SJSA1 (cell line): ENCODE measurements around the gene POR. TPM values are rescaled to one million over a fixed set of nuclear protein-coding genes. Genes with fewer than 3 reads are reported as not detected.

Source experiments
- DNase-seq, 2 experiments: peaks; one replicate each; pipeline ENCODE4 v3.0.0-alpha.2; 2015 to 2020; ENCODE audit warnings: low spot score in 2 of 2, low read depth in 1 of 2
- H3K27ac ChIP-seq: fragments of 250-450 bp; sonication (Bioruptor Pico); 2 replicates; pipeline ENCODE4 v1.5.1; 2020; ENCODE audit warnings: mild to moderate bottlenecking, moderate library complexity
- H3K27me3 ChIP-seq: fragments of 250-450 bp; sonication (Bioruptor Pico); replicated peaks from 2 replicates; pipeline ENCODE4 v1.5.1; 2020; ENCODE audit warnings: mild to moderate bottlenecking, moderate library complexity
- H3K36me3 ChIP-seq: fragments of 250-450 bp; sonication (Bioruptor Pico); 2 replicates; pipeline ENCODE4 v1.5.1; 2020; ENCODE audit warnings: mild to moderate bottlenecking
- H3K4me1 ChIP-seq: fragments of 250-450 bp; sonication (Bioruptor Pico); replicated peaks from 2 replicates; pipeline ENCODE4 v1.6.1; 2021; ENCODE audit warnings: mild to moderate bottlenecking
- H3K4me3 ChIP-seq: fragments of 250-450 bp; sonication (Bioruptor Pico); 2 replicates; pipeline ENCODE4 v1.5.1; 2020; ENCODE audit warnings: mild to moderate bottlenecking
- H3K9me3 ChIP-seq: fragments of 250-450 bp; sonication (Bioruptor Pico); replicated peaks from 2 replicates; pipeline ENCODE4 v1.5.1; 2020; ENCODE audit warnings: mild to moderate bottlenecking
- total RNA-seq: library from RNA; depleted of rRNA; stranded (reverse); fragments of >200 nt; shearing (Covaris generic); gene quantifications from 2 replicates; pipeline ENCODE4 v1.2.3, GENCODE V29; 2014

POR gene
- total RNA-seq, 1 experiment from 2014 or later, result 115 TPM

DNA sequence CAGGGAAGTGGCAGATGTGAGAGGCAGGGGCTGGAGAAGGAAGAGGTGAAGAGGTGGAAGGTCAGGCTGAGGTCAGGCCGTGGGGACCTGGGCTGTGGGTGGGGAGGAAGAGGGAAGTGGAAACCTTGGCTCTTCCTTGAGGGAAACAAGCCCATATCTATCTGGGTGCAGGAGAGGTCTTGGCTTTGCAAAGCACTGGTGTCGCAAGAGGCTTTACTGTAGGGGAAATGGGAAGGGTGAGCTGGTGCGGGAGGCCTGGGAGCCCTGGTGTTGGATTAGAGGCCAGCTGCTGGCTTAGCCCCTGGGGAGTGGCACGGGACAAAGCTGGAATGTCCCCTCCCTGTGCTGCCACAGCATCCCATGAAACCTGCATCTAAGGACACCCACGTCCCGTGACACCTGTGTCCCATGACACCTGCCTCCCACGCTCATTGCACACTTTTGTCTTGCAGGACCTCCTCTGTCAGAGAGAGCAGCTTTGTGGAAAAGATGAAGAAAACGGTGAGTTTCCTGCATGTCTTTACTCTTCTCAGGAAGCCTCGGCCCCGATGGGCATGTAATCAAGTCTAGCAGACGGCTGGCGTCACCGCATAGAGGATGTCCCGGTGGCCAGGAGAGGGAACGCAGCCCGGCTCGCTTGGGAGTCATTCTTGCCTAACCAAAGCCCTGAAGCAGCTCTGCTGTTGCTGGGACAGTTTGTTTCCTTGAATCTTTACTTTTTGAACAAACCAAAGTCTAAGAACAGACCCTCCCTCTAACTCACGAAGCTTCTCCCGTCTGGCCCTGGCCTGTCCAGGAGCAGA, 57.2 kb downstream of the POR start:
- no peak for DNase-seq
- no peaks in the 10 kb centered on the region for H3K9me3 ChIP-seq
- peaks cover 25% of the 10 kb centered on the region for H3K4me1 ChIP-seq
- no peak overlapping the region for H3K4me3 ChIP-seq
- no peaks in the 10 kb centered on the region for H3K27me3 ChIP-seq
- no peak overlapping the region for H3K27ac ChIP-seq
- H3K36me3 ChIP-seq, result peaks cover 56% of the 10 kb centered on the region

DNA sequence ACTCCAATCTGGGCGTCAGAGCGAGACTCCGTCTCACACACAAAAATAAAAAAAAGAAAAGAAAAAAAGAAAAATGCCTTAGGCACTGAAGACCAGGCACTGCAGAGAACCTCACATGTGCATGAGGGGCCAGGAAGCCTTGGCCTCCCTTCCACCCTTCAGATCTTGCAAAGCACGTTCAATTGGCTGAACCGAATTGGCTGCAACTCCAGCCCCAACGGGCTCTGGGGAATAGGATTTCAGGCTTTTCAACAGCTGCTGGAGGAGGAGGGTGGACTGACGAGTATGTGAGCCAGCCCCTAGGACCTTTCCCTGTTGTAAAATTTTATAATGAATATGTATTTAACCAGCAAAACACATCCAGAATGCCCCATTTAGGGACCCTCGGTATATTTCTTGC, 62.8 kb downstream of the POR start:
- no peak for DNase-seq
- peaks cover 9% of the 10 kb centered on the region for H3K4me1 ChIP-seq
- H3K27me3 ChIP-seq, result no peaks in the 10 kb centered on the region
- no peak overlapping the region for H3K4me3 ChIP-seq
- H3K9me3 ChIP-seq, result no peaks in the 10 kb centered on the region
- H3K27ac ChIP-seq, result no peak overlapping the region
- H3K36me3 ChIP-seq, result peaks cover 78% of the 10 kb centered on the region

DNA sequence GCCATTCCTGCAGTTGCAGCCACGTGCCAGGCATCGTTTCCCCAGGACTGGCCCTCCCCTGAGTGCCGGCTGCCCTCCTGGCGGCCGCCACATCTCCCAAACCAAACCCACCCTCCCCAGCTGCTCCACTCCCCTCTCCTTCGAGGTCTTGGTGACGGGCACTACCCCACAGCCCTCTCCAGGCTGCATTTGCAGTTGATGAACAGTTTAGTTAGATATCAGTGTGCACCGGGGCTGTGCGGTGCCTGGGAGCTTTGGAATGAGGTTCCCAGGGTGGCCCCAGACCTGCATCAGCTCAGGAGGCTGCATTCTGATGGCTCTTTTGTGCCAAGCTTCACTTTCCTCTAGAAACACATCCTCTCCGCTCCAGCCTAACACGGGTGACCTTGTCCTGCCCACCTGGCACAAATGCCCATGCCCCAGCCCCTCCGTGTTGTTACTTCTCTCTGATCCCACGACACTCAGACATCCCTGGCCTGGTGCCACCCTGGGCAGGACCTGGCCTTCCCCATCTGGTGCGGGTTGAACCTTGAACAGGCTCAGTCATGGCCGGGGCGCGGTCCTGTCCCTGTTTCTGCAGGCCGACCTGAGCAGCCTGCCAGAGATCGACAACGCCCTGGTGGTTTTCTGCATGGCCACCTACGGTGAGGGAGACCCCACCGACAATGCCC, 64.9 kb downstream of the POR start:
- Histone ChIP-seq H3K27ac (no peak overlapping the region), H3K9me3 (no peaks in the 10 kb centered on the region)
- DNase-seq, result no peak

DNA sequence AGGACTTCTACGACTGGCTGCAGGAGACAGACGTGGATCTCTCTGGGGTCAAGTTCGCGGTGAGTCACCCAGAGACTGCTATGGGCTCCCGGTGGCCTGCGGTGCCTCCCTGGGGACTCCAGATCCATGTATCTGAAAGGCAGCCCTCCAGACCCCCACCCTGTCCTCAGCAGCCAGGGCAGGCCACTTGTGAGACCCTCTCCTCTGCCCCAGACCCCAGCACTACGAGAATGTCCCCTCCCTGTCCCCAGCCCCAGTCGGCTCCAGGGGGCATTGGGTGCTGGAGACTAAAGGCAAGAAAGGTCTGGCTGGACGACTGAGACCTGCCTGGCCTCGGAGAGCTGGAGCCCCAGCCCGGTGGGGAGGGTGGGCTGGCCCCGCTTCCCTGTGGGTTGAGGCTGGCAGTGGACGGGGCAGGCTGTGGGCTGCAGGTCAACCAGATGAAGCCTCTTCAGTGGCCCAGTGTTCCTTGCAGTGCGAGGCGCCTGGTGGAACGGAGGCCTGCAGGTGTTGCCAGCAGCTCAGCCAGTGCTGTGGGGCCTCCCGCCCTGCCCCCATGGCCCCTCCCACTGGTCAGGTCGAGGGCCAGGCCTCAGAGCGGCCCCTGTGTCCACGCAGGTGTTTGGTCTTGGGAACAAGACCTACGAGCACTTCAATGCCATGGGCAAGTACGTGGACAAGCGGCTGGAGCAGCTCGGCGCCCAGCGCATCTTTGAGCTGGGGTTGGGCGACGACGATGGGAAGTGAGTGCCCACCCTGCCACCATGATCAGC, 65.7 kb downstream of the POR start:
- no peak overlapping the region for H3K4me3 ChIP-seq
- no peak overlapping the region for H3K27ac ChIP-seq
- H3K36me3 ChIP-seq, result peaks cover 93% of the 10 kb centered on the region
- no peaks in the 10 kb centered on the region for H3K27me3 ChIP-seq
- no peaks in the 10 kb centered on the region for H3K9me3 ChIP-seq
- DNase-seq, result no peak
- H3K4me1 ChIP-seq, result peaks cover 11% of the 10 kb centered on the region

More for the DNA sequence above, 64.9 kb downstream of the POR start:
- peaks cover 90% of the 10 kb centered on the region for H3K36me3 ChIP-seq
- no peak overlapping the region for H3K4me3 ChIP-seq
- H3K4me1 ChIP-seq, result peaks cover 11% of the 10 kb centered on the region
- no peaks in the 10 kb centered on the region for H3K27me3 ChIP-seq

DNA sequence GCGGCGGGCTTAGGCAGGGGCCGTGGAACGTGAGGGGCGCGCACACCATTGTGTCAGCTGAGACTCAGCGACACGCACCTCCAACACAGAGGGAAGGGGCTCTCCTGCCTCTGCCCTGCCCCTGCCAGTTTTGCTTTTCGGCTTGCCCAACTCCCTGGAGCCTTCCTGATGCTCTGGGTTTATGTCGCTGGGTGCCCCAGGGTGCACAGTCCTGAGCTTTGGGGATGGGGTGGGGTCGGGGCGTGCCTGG, 66.2 kb downstream of the POR start:
- H3K27ac ChIP-seq, result no peak overlapping the region
- peaks cover 11% of the 10 kb centered on the region for H3K4me1 ChIP-seq
- H3K9me3 ChIP-seq, result no peaks in the 10 kb centered on the region
- H3K4me3 ChIP-seq, result no peak overlapping the region
- peaks cover 98% of the 10 kb centered on the region for H3K36me3 ChIP-seq
- no peak for DNase-seq
- no peaks in the 10 kb centered on the region for H3K27me3 ChIP-seq

DNA sequence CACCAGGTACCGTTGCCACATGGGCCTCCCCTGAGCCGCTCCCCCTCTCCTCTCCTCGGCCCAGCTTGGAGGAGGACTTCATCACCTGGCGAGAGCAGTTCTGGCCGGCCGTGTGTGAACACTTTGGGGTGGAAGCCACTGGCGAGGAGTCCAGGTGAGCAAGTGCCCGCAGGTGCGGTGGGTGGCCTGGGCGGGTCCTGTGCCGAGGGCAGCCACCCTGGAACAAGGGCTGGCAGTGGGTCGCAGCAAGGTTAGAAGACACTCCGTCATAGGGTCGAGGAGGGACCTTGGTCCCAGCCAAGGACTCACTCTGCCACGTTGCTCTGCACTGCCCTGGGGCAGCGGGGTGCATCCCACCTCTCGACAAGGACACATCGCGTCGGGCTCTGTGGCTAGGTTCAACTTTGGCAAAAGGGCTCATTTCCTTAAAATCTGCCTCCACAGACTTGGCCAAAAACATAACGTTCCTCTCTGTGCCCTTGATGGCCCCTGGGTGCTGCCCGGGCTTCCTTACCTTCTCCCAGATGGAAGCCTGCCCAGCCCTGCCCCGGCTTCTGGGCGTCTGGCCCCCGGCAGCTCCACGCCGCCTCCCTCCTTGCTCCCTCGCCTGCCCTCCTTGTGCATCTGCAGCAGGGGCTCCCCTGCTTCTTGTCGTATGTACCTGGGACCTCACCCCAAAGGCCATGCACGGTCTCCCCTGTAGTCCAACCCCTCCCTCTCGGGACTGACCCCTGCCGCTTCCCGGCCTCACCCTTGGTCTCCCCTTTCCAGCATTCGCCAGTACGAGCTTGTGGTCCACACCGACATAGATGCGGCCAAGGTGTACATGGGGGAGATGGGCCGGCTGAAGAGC, 66.7 kb downstream of the POR start:
- DNase-seq, result no peak
- no peak overlapping the region for H3K4me3 ChIP-seq
- no peaks in the 10 kb centered on the region for H3K9me3 ChIP-seq
- no peak overlapping the region for H3K27ac ChIP-seq
- peaks cover 100% of the 10 kb centered on the region for H3K36me3 ChIP-seq
- H3K4me1 ChIP-seq, result peaks cover 11% of the 10 kb centered on the region
- H3K27me3 ChIP-seq, result no peaks in the 10 kb centered on the region

DNA sequence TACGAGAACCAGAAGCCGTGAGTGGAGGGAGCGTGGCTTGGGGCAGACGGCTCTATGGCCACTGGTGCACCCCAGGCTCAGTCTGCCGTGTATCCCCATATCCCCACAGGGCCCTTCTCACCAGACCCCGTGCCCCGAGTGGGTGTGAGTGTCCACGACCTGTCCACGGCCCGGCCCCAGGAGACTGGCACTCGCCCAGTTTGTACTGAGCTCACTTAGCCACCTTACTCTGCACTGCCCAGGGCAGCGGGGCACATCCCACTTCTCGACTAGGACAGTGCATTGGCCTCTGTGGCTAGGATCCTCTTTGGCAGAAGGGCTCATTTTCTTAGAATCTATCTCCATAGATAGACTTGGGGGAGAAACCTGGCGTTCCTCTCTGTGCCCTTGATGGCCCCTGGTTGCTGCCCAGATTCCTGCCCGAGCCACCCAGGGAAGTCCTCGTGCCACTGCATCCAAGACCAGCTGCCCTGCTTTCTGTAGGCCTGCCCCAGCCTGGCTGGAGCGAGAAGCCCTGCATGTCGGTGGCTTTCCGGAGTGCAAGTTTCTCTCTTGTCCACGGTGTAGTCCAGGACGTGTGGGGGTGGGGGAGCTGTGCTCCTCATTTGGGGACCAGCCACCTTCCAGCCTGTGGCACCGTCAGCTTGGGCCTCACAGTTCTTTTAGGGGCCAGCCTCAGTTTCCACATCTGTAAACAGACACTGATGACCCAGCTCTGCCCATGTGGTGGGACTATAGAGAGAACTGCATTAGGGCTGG, 67.5 kb downstream of the POR start:
- Histone ChIP-seq H3K4me1 (peaks cover 11% of the 10 kb centered on the region), H3K36me3 (peaks cover 100% of the 10 kb centered on the region), H3K4me3 (no peak overlapping the region), H3K27me3 (no peaks in the 10 kb centered on the region), H3K27ac (no peak overlapping the region), H3K9me3 (no peaks in the 10 kb centered on the region)
- DNase-seq, result no peak

DNA sequence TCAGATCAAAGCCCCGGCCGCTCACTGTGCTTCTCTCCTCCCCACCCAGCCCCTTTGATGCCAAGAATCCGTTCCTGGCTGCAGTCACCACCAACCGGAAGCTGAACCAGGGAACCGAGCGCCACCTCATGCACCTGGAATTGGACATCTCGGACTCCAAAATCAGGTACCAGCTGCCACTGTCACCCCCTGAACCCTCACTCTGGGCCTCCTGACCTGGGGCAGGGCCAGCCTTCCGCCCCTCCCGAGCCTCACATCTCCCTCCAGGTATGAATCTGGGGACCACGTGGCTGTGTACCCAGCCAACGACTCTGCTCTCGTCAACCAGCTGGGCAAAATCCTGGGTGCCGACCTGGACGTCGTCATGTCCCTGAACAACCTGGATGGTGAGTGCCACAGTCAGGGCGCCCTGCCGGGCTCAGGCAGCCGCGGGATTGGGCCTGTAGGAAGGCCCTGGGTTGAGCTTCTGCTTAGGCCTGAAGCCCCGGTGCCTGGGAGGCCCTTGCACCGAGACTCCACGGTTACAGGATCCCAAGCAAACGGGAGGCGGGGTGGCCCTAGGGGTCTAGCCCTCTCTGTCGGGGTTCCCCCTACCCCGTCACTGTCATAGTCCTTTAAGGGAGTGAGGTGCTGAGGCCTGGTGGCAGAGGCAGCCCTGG, 68.6 kb downstream of the POR start:
- Histone ChIP-seq H3K4me1 (peaks cover 11% of the 10 kb centered on the region), H3K4me3 (no peak overlapping the region), H3K36me3 (peaks cover 97% of the 10 kb centered on the region), H3K27ac (no peak overlapping the region), H3K27me3 (no peaks in the 10 kb centered on the region), H3K9me3 (no peaks in the 10 kb centered on the region)
- DNase-seq, result no peak

DNA sequence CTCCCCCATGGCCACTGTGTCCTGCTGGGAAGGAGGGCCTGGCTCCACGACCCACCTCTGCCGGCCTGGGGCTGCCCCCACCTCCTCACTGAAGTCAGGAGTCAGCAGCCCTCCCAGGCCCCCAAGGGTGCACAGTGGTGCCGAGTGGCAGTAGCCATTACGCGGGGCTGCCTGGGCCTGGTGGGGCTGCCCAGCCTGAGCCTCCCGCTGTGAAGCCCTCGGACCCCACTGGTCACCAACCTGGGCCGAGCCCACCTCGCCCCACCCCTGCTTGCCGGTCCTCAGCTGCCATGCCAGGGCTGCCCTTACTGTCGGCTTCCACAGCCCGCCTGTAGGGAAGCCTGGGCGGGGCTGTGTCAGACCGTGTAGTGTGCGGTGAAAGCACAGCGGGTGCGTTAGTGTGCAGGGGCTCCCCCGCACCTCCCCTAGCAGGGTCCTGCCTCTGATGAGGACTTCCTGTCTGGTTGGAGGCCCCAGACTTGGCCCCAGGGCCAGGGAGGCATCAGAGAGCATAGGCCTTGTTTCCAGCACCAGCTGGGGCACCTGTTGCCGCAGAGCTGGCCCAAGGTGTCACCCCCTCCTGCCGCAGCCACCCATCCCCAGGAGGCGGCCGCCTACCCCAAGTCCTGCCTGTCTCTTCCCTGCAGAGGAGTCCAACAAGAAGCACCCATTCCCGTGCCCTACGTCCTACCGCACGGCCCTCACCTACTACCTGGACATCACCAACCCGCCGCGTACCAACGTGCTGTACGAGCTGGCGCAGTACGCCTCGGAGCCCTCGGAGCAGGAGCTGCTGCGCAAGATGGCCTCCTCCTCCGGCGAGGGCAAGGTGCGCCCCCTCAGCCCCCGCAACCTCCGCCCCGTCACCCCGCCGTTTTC, 69.4 kb downstream of the POR start:
- Histone ChIP-seq H3K36me3 (peaks cover 89% of the 10 kb centered on the region), H3K27ac (no peak overlapping the region), H3K4me3 (no peak overlapping the region), H3K27me3 (no peaks in the 10 kb centered on the region), H3K9me3 (no peaks in the 10 kb centered on the region), H3K4me1 (peaks cover 11% of the 10 kb centered on the region)
- DNase-seq, result no peak

DNA sequence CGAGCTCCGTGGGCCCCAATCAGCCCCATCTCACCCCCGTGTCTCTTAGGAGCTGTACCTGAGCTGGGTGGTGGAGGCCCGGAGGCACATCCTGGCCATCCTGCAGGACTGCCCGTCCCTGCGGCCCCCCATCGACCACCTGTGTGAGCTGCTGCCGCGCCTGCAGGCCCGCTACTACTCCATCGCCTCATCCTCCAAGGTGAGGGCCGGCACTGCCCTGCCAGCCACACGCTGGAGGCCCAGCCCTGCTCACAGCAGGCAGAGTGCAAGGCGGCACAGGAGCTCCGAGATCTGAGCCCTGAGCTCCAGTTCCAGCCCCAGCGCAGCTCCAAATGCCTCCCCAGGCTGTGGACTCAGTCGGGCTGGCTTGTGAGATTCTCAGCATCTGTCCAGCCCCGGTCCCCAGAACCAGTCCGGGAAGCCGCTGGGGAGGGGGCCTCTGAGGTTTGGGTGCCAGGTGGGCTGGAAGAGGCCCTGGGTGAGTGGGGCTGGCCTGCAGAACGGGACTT, 70.1 kb downstream of the POR start:
- Histone ChIP-seq H3K4me3 (no peak overlapping the region), H3K4me1 (peaks cover 8% of the 10 kb centered on the region), H3K27me3 (no peaks in the 10 kb centered on the region), H3K9me3 (no peaks in the 10 kb centered on the region), H3K36me3 (peaks cover 82% of the 10 kb centered on the region), H3K27ac (no peak overlapping the region)
- DNase-seq, result no peak

DNA sequence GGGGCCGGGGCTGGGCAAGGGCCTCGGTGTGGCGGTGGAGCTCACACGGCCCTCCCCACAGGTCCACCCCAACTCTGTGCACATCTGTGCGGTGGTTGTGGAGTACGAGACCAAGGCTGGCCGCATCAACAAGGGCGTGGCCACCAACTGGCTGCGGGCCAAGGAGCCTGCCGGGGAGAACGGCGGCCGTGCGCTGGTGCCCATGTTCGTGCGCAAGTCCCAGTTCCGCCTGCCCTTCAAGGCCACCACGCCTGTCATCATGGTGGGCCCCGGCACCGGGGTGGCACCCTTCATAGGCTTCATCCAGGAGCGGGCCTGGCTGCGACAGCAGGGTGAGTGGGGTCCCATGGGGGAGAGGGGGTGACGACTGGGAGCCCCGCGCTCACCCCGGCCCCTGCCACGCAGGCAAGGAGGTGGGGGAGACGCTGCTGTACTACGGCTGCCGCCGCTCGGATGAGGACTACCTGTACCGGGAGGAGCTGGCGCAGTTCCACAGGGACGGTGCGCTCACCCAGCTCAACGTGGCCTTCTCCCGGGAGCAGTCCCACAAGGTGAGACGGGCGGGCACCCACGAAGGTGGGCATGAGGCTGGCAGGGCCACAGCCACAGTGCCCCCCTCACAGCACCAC, 70.7 kb downstream of the POR start:
- H3K9me3 ChIP-seq, result no peaks in the 10 kb centered on the region
- H3K27ac ChIP-seq, result no peak overlapping the region
- H3K27me3 ChIP-seq, result no peaks in the 10 kb centered on the region
- peaks cover 3% of the 10 kb centered on the region; the same call in 1 of the 2 replicates for H3K4me1 ChIP-seq
- DNase-seq, result no peak
- peaks cover 76% of the 10 kb centered on the region for H3K36me3 ChIP-seq
- no peak overlapping the region for H3K4me3 ChIP-seq
